A549 (cell line): ENCODE data around the gene ZHX3. TPM values are rescaled to one million over a fixed set of nuclear protein-coding genes. Genes with fewer than 3 reads are reported as not detected.

Experiments
- ATAC-seq, 2 experiments: fragments of 200-7000 bp in 1 of 2; fragments of >200 bp in 1 of 2; cut with Nextera tagmentation in 1 of 2; cut with Tn5 transposase in 1 of 2; 3 replicates each; pipeline versions ENCODE4 v1.8.0 to v1.9.1; 2018 to 2020; ENCODE audit warnings: mild to moderate bottlenecking in 1 of 2, moderate library complexity in 1 of 2
- CTCF ChIA-PET: fragments of 300-600 bp; sonication (Branson Sonifier 250); formaldehyde crosslinking; extraction: SDS; loops from one replicate; lab custom pipeline; 2021; ENCODE audit warnings: antibody characterized with exemption, inconsistent platforms; lab: Yijun Ruan, JAX
- POLR2A ChIA-PET: fragments of 350-600 bp; formaldehyde crosslinking; extraction: SDS; loops from one replicate; lab custom pipeline; 2021; ENCODE audit warnings: antibody characterized with exemption, inconsistent platforms; lab: Yijun Ruan, JAX
- DNase-seq, 2 experiments: peaks; one replicate each; pipeline versions ENCODE4 v3.0.0 to v3.0.0-alpha.2; 2011 to 2016; ENCODE audit warnings: low read depth in 1 of 2, low spot score in 1 of 2
- FAIRE-seq: peaks from 2 replicates; lab custom pipeline; 2011; peaks lifted over from hg19 to GRCh38; lab: Jason Lieb, UNC
- H3K27ac ChIP-seq, 2 experiments: fragments of >200 bp; sonication (Bioruptor Twin); formaldehyde crosslinking; 3 replicates each; pipeline ENCODE4 v1.5.1; 2016 to 2017
- H3K4me1 ChIP-seq: fragments of >200 bp; sonication (Bioruptor Twin); formaldehyde crosslinking; 3 replicates; pipeline ENCODE4 v1.6.1; 2016
- H3K4me2 ChIP-seq: fragments of >200 bp; sonication (Bioruptor Twin); formaldehyde crosslinking; 3 replicates; pipeline ENCODE4 v1.6.1; 2016
- H3K4me3 ChIP-seq: fragments of >200 bp; sonication (Bioruptor Twin); formaldehyde crosslinking; 3 replicates; pipeline ENCODE4 v1.5.1; 2016
- H3K9me3 ChIP-seq: fragments of >200 bp; sonication (Bioruptor Twin); formaldehyde crosslinking; 3 replicates; pipeline ENCODE4 v1.6.1; 2016
- CHD2 ChIP-seq: fragments of 150-350 bp; IDR thresholded peaks from 2 replicates; pipeline ENCODE4 v1.6.1; 2014; ENCODE audit warnings: low read length; ENCODE audit not compliant: partially characterized antibody
- EP300 ChIP-seq, 2 experiments: fragments of >200 bp; sonication (Bioruptor Twin); formaldehyde crosslinking; IDR thresholded peaks; 2 replicates in 1 of 2; 3 replicates in 1 of 2; pipeline ENCODE4 v1.6.1; 2016 to 2017
- GATA3 ChIP-seq: IDR thresholded peaks from 2 replicates; pipeline ENCODE4 v1.6.1; 2012; ENCODE audit warnings: borderline replicate concordance
- HEYL ChIP-seq: fragments of 250-450 bp; sonication (Bioruptor Pico); IDR thresholded peaks from 2 replicates; pipeline ENCODE4 v1.8.0; 2021; ENCODE audit warnings: mild to moderate bottlenecking, moderate library complexity
- HOXB13 ChIP-seq: fragments of 250-450 bp; sonication (Bioruptor Pico); IDR thresholded peaks from 2 replicates; pipeline ENCODE4 v1.5.0; 2020; ENCODE audit warnings: low read depth, mild to moderate bottlenecking, moderate library complexity
- HOXB5 ChIP-seq: fragments of 250-450 bp; sonication (Bioruptor Pico); IDR thresholded peaks from 2 replicates; pipeline ENCODE4 v1.5.0; 2020; ENCODE audit warnings: mild to moderate bottlenecking, moderate library complexity
- JUN ChIP-seq, 2 experiments: fragments of >200 bp; sonication (Bioruptor Twin); formaldehyde crosslinking; IDR thresholded peaks; 2 replicates in 1 of 2; 3 replicates in 1 of 2; pipeline ENCODE4 v1.6.1; 2016 to 2017
- JUNB ChIP-seq: fragments of >200 bp; sonication (Bioruptor Twin); formaldehyde crosslinking; IDR thresholded peaks from 2 replicates; pipeline ENCODE4 v1.6.1; 2016
- KDM1A ChIP-seq: fragments of 200-600 bp; sonication (generic); IDR thresholded peaks from 2 replicates; pipeline ENCODE4 v1.6.1; 2016; ENCODE audit warnings: low read depth, mild to moderate bottlenecking
- MAZ ChIP-seq: fragments of 150-350 bp; IDR thresholded peaks from 2 replicates; pipeline ENCODE4 v1.6.1; 2014; ENCODE audit warnings: antibody characterized with exemption, low read depth, low read length, borderline replicate concordance
- NFE2L2 ChIP-seq: fragments of 150-350 bp; conservative IDR thresholded peaks from 2 replicates; pipeline ENCODE4 v1.6.1; 2014; ENCODE audit warnings: low read length
- NPAS2 ChIP-seq: fragments of 250-450 bp; sonication (Bioruptor Pico); IDR thresholded peaks from 2 replicates; pipeline ENCODE4 v1.8.0; 2022; ENCODE audit warnings: mild to moderate bottlenecking, moderate library complexity, borderline replicate concordance
- PHF8 ChIP-seq: fragments of 200-600 bp; sonication (generic); IDR thresholded peaks from 2 replicates; pipeline ENCODE4 v1.6.1; 2016; ENCODE audit warnings: low read depth, mild to moderate bottlenecking, antibody characterized with exemption, moderate library complexity, borderline replicate concordance
- RAD21 ChIP-seq, 2 experiments: fragments of >200 bp in 1 of 2; sonication (Bioruptor Twin) in 1 of 2; formaldehyde crosslinking in 1 of 2; IDR thresholded peaks in 1 of 2; conservative IDR thresholded peaks in 1 of 2; 2 replicates in 1 of 2; 3 replicates in 1 of 2; pipeline ENCODE4 v1.6.1; 2012 to 2018; ENCODE audit warnings: inconsistent platforms in 1 of 2
- RARB ChIP-seq: fragments of 250-450 bp; sonication (Bioruptor Pico); IDR thresholded peaks from 2 replicates; pipeline ENCODE4 v1.8.0; 2021; ENCODE audit warnings: mild to moderate bottlenecking, moderate library complexity
- RCOR1 ChIP-seq: fragments of 150-350 bp; IDR thresholded peaks from 2 replicates; pipeline ENCODE4 v1.6.1; 2014; ENCODE audit warnings: antibody characterized with exemption, low read length, low read depth
- RNF2 ChIP-seq: fragments of 200-600 bp; sonication (generic); IDR thresholded peaks from 2 replicates; pipeline ENCODE4 v1.6.1; 2016; ENCODE audit warnings: low read depth, mild to moderate bottlenecking, antibody characterized with exemption, moderate library complexity, borderline replicate concordance
- TFCP2L1 ChIP-seq: fragments of 250-450 bp; sonication (Bioruptor Pico); IDR thresholded peaks from 2 replicates; pipeline ENCODE4 v1.5.0; 2021; ENCODE audit warnings: mild to moderate bottlenecking
- TP53 ChIP-seq: fragments of 250-450 bp; sonication (Bioruptor Pico); IDR thresholded peaks from 2 replicates; pipeline ENCODE4 v1.5.0; 2021; ENCODE audit warnings: mild to moderate bottlenecking, moderate library complexity
- ZSCAN20 ChIP-seq: fragments of 250-450 bp; sonication (Bioruptor Pico); IDR thresholded peaks from 2 replicates; pipeline ENCODE4 v1.8.0; 2022; ENCODE audit warnings: mild to moderate bottlenecking, moderate library complexity
- WGBS: methylation state at CpG from one replicate; pipeline ENCODE4 v1.1.6; 2017; ENCODE audit errors: missing lambda C conversion rate; 5-methylcytosine and 5-hydroxymethylcytosine counted together
- polyA plus RNA-seq, 4 experiments: library from polyadenylated mRNA; depleted of rRNA in 3 of 4; stranded (reverse); fragments of >200 nt; fragmentation: RNase III in 1 of 4; extraction: RNeasy Plus Mini Kit Qiagen cat#74134 plus additional on column Dnase treatment in 1 of 4; gene quantifications; 2 replicates in 3 of 4; 3 replicates in 1 of 4; pipeline ENCODE4 v1.2.3, GENCODE V29; 2011 to 2017
- TF ChIP-seq, protein P1 (sequence below): IDR thresholded peaks from 2 replicates; pipeline ENCODE4 v1.6.1; 2012
- TF ChIP-seq, protein P2 (sequence below): fragments of 250-450 bp; sonication (Bioruptor Pico); IDR thresholded peaks from 2 replicates; pipeline ENCODE4 v1.5.0; 2020; ENCODE audit warnings: low read depth, mild to moderate bottlenecking, moderate library complexity
- TF ChIP-seq, protein P3 (sequence below): fragments of 450-650 bp; IDR thresholded peaks from 2 replicates; pipeline ENCODE4 v1.6.1; 2014; ENCODE audit warnings: antibody characterized with exemption
- TF ChIP-seq, protein P4 (sequence below): fragments of >200 bp; sonication (Bioruptor Twin); formaldehyde crosslinking; IDR thresholded peaks from 3 replicates; pipeline ENCODE4 v1.5.1; 2016

Gene ZHX3
- polyA plus RNA-seq, 2 of the 4 experiments (the other 2 are of a cell fraction), result 3.6 to 4.1 TPM

DNA sequence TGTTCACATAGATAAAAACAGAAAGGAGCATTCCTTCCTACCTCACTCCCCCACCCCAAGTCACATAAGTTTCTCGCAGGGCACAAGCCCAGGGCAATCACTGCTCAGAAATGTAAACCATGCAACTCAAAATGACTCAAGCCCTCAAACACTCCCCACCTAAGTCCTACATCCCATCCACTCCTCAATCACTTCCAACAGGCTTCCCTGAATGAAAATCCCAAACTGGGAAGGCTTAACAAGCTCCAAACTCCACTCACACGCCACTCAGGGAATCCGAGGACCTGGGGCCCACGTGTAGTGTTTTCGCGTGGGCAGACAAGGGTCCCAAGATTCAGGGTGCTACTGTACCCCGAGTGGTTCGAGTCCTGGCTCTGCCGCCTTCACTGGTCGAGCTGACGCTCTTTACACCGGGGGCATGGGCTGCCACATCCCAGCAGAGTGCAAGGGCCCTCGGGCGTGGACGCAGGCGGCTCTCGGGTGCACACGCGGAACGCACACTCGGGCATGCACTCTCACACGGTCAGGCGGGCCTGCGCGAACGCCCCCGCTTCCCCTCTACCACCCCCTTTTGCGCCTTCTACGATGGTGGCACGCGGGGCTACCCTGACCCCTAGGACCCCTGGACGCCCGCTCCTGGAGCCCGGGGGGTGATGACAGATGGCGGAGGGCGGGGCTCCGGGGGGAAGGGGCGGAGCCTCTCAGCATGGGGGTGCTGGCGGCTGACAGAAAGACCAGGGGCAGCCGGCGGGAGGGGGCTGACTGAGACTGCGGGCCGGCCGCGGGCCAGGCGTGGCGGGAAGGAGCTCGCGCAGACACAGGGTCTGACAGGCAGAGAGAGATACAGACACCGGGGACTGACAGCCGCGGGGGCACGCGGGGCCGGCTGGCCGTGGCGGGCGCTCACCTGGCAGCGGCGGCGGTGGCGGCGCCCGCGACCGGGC lies 657 bp downstream of the ZHX3 start:
- H3K27ac ChIP-seq, result peak overlapping the region; percentile 71 to 87
- WGBS, result 4% methylated on average over 23 of the region's 66 CpGs
- H3K4me2 ChIP-seq, result peak overlapping the region; percentile 84
- peak; percentile 65 to 80 for ATAC-seq
- H3K4me3 ChIP-seq, result peak overlapping the region; percentile 73
- no peak for TF ChIP-seq RARB
- peak in 1 of 2 experiments; percentile 15; a peak in 1 of 5 replicates for TF ChIP-seq JUN (IDR thresholded peaks at IDR 0.05)
- TF ChIP-seq HOXB5 (CRISPR knock-in tag), result no peak
- no peak for TF ChIP-seq TFCP2L1 (CRISPR knock-in tag)
- TF ChIP-seq PHF8, result peak; percentile 44; the same call in 1 of the 2 replicates
- TF ChIP-seq, protein P1, sequence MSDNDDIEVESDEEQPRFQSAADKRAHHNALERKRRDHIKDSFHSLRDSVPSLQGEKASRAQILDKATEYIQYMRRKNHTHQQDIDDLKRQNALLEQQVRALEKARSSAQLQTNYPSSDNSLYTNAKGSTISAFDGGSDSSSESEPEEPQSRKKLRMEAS, result peak; percentile 61
- no peak for TF ChIP-seq TP53 (CRISPR knock-in tag)
- DNase-seq, result peak; percentile 27 to 87
- CTCF ChIA-PET, result interaction anchor here (2.1 to 3.3 kb wide), 2 partner anchors 23 to 144 kb away, joined by 4 to 19 read pairs; partner anchors contain the start of gene LPIN3
- no peak for FAIRE-seq
- no peaks in the 10 kb centered on the region for H3K9me3 ChIP-seq
- POLR2A ChIA-PET, result no interaction called here
- peaks cover 18% of the 10 kb centered on the region; the same call in 2 of the 3 replicates for H3K4me1 ChIP-seq

DNA sequence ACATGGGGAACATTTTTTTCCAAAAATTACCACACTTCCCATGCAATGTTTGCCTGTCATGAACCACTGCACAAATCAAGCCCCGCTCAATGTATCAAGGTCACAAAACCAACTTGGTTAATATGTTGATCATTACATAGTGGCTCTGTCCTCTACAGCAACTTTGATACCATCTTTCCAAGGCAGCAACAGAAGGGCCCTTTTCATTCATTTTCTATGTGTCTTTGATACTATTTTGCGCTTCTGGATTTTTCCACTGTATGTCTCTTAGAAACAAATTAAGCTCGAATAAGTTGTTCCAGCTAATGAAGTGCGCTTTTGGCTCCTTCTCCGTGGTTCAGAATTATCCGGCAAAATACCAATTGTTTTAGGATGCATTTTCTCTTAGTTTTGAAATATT lies 1.5 kb downstream of the ZHX3 start:
- CTCF ChIA-PET, result interaction anchor here (2.1 kb wide), 1 partner anchor 143 kb away, joined by 4 read pairs; no protein-coding TSS in a partner anchor
- WGBS, result 89% methylated on average over 6 of the region's 6 CpGs
- POLR2A ChIA-PET, result no interaction called here
- DNase-seq, result no peak
- FAIRE-seq, result no peak
- Histone ChIP-seq H3K4me1 (peaks cover 11% of the 10 kb centered on the region; the same call in 2 of the 3 replicates), H3K9me3 (no peaks in the 10 kb centered on the region), H3K4me3 (no peak overlapping the region), H3K4me2 (peak overlapping the region; percentile 84), H3K27ac (no peak overlapping the region)
- ATAC-seq, result no peak
- TF ChIP-seq EP300 (IDR thresholded peaks at IDR 0.05), result no peak
- TF ChIP-seq NPAS2 (CRISPR knock-in tag), result no peak
- TF ChIP-seq ZSCAN20 (CRISPR knock-in tag), result no peak
- TF ChIP-seq TP53 (CRISPR knock-in tag), result no peak
- TF ChIP-seq JUNB, result no peak
- TF ChIP-seq, protein P2, sequence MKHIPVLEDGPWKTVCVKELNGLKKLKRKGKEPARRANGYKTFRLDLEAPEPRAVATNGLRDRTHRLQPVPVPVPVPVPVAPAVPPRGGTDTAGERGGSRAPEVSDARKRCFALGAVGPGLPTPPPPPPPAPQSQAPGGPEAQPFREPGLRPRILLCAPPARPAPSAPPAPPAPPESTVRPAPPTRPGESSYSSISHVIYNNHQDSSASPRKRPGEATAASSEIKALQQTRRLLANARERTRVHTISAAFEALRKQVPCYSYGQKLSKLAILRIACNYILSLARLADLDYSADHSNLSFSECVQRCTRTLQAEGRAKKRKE, result no peak
- no peak for TF ChIP-seq RNF2

DNA sequence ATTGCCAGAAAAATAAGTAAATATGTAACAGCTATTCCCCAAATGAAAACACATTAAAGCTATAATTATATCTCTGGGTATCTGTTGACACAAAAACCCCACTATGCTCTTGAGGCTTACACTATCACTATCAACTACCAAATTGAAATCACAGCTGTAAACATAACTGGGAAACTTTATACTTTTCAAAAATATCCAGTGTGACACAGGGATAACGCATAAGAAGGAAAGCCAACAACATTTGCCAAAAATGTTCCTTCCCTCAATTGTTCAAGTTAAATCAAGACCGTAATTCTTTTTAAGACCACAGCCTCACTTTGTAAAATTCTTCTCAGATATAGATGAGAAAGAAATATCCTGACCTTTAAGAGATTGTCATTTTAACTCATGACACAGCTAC lies 3.1 kb downstream of the ZHX3 start:
- FAIRE-seq, result no peak
- no peak for ATAC-seq
- Histone ChIP-seq H3K4me3 (no peak overlapping the region), H3K4me2 (no peak overlapping the region), H3K9me3 (no peaks in the 10 kb centered on the region), H3K27ac (no peak overlapping the region), H3K4me1 (peaks cover 11% of the 10 kb centered on the region; the same call in 2 of the 3 replicates)
- no peak for DNase-seq
- WGBS, result 92% methylated on average over 2 of the region's 2 CpGs
- TF ChIP-seq KDM1A (no peak), GATA3 (no peak), RCOR1 (no peak), MAZ (no peak), RAD21 (conservative IDR thresholded peaks at IDR 0.05 in 1 of 2, IDR thresholded peaks at IDR 0.05 in 1 of 2) (no peak), HOXB13 (CRISPR knock-in tag) (no peak), NFE2L2 (no peak), ZSCAN20 (CRISPR knock-in tag) (no peak), CHD2 (no peak), HEYL (no peak)
- TF ChIP-seq, protein P3, sequence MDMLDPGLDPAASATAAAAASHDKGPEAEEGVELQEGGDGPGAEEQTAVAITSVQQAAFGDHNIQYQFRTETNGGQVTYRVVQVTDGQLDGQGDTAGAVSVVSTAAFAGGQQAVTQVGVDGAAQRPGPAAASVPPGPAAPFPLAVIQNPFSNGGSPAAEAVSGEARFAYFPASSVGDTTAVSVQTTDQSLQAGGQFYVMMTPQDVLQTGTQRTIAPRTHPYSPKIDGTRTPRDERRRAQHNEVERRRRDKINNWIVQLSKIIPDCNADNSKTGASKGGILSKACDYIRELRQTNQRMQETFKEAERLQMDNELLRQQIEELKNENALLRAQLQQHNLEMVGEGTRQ, result no peak
- TF ChIP-seq, protein P4, sequence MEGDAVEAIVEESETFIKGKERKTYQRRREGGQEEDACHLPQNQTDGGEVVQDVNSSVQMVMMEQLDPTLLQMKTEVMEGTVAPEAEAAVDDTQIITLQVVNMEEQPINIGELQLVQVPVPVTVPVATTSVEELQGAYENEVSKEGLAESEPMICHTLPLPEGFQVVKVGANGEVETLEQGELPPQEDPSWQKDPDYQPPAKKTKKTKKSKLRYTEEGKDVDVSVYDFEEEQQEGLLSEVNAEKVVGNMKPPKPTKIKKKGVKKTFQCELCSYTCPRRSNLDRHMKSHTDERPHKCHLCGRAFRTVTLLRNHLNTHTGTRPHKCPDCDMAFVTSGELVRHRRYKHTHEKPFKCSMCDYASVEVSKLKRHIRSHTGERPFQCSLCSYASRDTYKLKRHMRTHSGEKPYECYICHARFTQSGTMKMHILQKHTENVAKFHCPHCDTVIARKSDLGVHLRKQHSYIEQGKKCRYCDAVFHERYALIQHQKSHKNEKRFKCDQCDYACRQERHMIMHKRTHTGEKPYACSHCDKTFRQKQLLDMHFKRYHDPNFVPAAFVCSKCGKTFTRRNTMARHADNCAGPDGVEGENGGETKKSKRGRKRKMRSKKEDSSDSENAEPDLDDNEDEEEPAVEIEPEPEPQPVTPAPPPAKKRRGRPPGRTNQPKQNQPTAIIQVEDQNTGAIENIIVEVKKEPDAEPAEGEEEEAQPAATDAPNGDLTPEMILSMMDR, result no peak
- POLR2A ChIA-PET, result no interaction called here
- CTCF ChIA-PET, result interaction anchor here (0.5 to 2.2 kb wide), 3 partner anchors 26 to 628 kb away, joined by 3 to 9 read pairs (median 3); partner anchors contain the start of gene LPIN3
